Fibroblast of pulmonary artery (primary cell): Measurements from ENCODE around the gene CYB561.
A peak's percentile ranks its signal among the peaks of the same experiment; 100 is the strongest.
"Not testable (repeated sequence)": the region's sequence is repeated elsewhere in the genome, so short reads cannot be mapped to it uniquely, and the experiment has no call there.

Source experiments
- DNase-seq: peaks from one replicate; pipeline ENCODE4 v3.0.0-alpha.2; 2010; ENCODE audit warnings: low read depth
- H3K4me3 ChIP-seq: replicated peaks from 2 replicates; pipeline ENCODE4 v1.5.1; 2011; ENCODE audit warnings: low read depth, mild to moderate bottlenecking, control low read depth, low read length, moderate library complexity
- CTCF ChIP-seq: IDR thresholded peaks from 2 replicates; pipeline ENCODE4 v1.5.1; 2011; ENCODE audit warnings: mild to moderate bottlenecking, control low read depth, low read length, inconsistent platforms; ENCODE audit errors: missing control alignments

CYB561 gene

GRCh38 chr17:63475491-63476412 is 29.6 kb upstream of the CYB561 start:
- H3K4me3 ChIP-seq = no peak overlapping the region
- TF ChIP-seq CTCF = no peak
- DNase-seq = no peak

- no peak for TF ChIP-seq CTCF
- no peak for DNase-seq
- no peak overlapping the region for H3K4me3 ChIP-seq
Observed at GRCh38 chr17:63474586-63475460, 28.7 kb upstream of the CYB561 start.

DNA sequence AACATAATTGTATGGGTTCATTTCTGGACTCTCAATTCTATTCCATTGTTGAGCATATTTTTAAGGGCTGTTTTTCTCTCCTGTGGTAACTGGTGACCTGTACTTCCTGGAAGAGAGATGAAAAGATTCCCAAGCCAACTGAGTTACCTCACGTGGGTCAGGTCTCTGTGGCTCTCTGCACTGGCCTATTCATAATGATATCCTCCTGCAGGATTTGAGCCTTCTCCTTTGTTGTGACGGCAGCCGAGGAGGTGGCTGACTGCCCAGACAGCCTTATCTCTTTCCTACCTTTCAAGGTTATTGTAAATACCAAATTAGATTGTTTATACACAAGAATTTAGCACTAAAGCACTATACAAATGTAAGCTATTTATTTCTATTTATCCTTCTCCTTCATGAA is 28.1 kb upstream of the CYB561 start:
- DNase-seq = peak; percentile 52
- H3K4me3 ChIP-seq = no peak overlapping the region
- TF ChIP-seq CTCF = no peak

- DNase-seq, H3K4me3 ChIP-seq: not testable (repeated sequence)
Observed at GRCh38 chr17:63468099-63468498, 22.0 kb upstream of the CYB561 start.

DNA sequence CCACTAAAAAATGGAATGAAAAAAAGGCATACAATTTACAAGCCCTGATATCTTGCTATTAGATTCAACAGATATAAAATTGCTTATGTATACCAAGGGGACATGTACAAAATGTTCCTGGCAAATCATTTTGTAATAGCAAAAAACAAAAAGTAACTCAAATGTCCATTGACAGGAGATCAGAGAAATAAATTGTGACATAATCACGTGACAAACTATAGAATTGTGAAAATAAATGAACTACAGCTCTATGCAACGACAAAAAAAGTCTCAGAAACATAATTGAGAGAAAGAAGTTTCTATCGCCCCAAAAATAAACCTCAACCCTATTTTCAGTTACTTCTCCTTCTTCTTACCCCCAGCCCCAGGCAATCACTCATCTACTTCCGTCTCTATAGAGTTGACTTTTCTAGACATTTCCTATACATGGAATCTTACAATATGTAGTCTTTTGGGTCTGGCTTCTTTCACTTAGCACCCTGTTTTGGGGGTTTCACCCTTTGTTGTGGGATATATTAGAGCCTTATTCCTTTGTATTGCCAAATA is 18.7 kb upstream of the CYB561 start:
- no peak for DNase-seq
- TF ChIP-seq CTCF = no peak
- no peak overlapping the region for H3K4me3 ChIP-seq

- no peak for TF ChIP-seq CTCF
- no peak for DNase-seq
- no peak overlapping the region for H3K4me3 ChIP-seq
Observed at GRCh38 chr17:63463771-63464170, 17.7 kb upstream of the CYB561 start.

DNA sequence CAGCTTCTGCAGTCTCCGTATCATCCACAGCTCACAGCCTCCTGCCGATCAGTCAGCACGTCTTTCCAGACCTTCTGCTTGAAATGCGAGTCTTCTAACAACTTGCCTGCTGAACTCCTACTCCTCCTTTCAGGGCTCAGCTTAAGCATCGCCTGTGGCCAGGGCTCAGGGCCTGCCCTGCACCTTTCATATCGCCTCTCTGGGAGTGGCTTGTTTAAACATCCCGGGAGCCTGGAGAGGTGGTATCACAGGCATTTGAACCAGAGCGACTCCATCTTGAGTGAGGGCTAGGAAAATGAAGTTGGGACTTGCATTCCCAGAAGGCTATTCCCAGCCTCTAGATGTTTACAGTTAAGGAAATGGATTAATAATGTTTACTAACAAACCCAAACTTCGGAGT is 13.9 kb upstream of the CYB561 start:
- TF ChIP-seq CTCF = no peak
- H3K4me3 ChIP-seq = no peak overlapping the region
- DNase-seq = no peak
